GM19328 (cell line): ENCODE results near the gene MAMDC2.

Experiments used
- ATAC-seq: cut with Tn5 transposase; IDR thresholded peaks from one replicate; pipeline ENCODE4 v1.9.1; 2021; ENCODE audit warnings: mild to moderate bottlenecking, moderate library complexity; ENCODE audit not compliant: unreplicated experiment

MAMDC2 gene

DNA sequence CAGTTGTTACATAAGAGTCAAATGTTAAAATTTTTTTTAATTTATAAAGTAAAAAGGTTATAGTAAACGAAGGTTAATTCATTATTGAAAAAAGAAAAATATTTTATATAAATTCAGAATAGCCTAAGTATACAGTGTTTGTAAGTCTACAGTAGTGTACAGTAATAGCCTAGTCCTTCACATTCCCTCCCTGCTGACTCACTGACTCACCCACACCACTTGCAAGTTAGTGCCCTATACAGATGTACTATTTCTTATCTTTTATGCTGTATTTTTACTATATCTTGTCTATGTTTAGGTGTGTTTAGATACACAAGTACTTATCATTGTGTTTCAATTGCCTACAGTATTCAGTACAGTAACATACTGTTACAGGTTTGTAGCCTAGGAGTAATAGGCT, 57.6 kb downstream of the MAMDC2 start:
- ATAC-seq = no peak

DNA sequence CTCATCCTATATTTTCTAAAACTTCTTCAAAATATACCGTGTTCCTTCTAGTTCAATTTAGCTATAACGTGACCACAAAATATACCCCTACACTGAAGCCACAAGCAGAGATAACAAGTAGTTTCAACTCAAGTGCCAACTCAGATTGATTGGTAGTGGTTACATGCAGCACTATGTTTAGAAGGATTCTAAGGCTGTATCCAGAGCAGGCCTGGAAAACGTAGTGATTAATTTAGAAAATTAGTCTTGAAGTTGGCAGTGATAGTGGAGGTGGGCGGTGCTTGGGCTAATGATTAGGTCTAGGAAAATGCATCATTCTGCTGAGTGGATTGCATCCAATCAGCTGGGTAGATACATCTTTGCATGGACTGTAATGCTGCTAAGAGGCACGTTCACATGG, 61.5 kb downstream of the MAMDC2 start:
- no peak for ATAC-seq

DNA sequence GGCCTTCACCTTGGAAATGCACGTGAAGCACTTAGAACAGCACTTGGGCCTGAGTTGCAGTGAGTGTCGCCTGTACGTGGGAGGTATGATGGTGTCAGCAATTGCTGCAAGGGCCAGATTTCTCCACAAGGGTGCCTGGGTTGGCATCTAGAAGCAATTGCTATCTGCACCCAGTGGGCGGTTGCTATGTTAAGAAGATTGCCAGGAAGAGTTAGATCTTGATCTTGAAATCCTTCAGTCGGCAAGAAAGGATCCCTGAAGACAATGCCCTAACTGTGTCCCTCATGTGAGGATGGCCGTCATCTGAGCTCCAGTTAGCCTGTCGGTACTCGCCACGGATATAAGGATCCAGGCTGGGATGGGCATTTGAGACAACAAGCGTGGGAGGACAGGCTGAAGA, 62.9 kb downstream of the MAMDC2 start:
- ATAC-seq = no peak

DNA sequence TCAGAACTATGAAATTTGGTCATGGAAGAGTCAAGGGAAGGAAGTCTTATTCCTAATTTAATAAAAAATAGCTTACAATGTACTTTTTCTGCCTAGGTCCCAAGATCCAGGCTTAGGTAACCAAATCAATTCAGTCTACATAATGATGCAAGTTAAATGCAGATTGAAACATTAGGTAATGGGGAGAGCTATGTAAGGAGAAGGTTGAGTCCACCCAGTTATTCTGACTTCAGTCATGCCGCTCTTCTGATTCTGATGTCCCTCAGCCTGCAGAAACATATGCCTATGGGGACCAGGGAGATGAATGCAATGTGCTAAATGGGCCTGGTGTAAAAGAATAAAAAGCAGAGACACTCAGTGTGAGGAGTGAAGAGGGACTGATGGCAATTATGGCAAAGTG, 63.9 kb downstream of the MAMDC2 start:
- ATAC-seq = no peak

DNA sequence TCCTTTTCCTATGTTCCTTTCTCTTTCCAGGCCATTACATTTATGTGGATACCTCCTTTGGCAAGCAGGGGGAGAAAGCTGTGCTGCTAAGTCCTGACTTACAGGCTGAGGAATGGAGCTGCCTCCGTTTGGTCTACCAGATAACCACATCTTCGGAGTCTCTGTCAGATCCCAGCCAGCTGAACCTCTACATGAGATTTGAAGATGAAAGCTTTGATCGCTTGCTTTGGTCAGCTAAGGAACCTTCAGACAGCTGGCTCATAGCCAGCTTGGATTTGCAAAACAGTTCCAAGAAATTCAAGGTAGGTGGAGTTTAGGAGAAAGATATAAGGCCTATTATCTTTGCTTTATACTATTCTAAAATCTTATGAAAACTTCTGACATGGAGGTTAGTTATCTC, 64.5 kb downstream of the MAMDC2 start:
- no peak for ATAC-seq

DNA sequence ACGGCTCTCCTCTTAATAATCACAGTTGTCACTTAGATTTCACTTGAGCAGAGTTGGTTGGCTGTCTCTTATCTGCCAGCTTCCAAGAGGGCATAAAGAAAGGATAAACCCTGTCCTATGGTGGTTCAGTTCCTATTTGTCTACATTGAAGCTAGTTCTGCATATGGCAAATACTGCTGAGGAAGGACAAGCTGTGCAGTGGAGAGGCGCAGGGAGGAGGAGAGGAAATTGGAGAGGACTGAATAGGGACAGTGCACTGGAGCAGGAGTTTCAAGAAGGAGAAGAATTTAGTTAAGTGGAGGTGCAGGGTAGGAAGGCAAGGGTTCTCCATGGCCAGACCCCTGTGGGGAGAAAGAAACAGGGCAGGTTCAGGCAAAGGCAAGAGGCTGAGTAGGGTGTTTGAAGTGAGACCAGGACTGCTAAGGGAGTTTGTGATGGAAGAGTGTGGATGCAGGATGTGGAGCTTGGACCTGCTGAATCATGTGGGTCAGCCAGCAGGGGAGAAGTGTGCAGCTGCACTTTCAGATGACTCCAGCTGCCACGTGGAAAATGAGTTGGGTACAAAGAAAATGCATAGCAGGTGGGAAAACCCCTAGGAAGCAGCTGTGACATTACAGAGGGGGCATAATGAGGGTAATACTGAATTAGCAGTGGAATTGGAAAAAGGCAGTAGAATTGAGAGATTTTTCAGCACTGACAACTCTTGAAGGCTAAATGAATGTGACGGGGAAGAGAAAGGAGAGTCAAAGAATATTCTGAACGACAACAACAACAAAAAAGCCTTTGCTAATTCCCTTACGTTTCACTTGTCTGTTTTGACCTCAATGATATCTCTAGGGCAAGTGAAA, 66.8 kb downstream of the MAMDC2 start:
- no peak for ATAC-seq

DNA sequence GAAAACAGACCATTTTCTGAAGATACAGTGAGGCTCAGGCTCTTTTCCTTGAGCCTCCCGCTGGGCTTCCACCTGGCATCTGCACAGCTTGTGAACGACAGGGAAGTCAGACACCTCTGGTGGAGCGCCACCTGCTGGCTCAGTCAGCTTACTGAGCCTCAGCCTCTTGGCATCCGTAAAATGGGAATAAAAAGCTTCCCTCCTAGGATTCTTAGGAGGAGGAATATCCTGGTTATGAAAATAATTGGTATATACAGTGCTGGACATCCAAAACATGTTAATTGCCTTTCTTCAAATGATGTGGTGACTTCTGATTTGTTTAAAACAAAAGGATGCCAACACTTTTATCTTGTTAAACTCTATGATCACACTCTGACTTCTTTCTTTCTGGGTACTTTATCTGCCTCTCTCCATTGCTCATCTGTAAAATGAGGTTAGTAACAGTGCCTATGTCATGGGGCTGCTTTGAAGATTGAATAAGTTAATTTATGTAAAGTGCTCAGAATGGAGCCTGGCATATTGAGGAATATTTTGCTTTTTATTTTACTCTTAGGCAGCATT, 67.5 kb downstream of the MAMDC2 start:
- ATAC-seq = peak; percentile 49

DNA sequence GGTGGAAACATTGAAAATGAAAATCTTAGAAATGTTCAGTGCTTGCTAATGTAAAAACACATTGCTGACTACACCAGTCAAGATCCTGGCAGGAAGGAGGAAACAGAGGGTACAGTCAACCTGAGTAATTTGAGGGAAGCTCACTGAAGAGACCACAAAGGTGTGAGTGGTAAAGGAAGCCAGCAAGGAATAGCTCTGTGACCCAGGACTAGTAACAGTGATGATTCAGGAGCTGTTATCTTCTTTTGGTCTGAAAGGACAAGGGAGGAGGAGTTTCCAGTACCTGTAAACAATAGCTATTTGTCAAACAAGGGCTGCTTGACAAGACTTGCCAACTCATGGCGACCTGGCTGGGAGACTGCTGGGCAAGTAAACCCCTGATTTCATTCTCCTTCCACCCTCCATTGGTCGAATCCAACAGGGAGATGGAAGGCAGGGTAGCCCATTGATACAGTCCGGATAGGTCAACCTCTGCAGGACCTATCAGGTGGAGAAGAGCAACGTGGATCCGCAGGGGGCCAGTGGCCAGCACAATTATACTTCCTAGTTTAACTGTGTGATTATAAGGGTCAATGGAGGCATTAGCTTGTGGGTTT, 68.1 kb downstream of the MAMDC2 start:
- ATAC-seq = no peak

DNA sequence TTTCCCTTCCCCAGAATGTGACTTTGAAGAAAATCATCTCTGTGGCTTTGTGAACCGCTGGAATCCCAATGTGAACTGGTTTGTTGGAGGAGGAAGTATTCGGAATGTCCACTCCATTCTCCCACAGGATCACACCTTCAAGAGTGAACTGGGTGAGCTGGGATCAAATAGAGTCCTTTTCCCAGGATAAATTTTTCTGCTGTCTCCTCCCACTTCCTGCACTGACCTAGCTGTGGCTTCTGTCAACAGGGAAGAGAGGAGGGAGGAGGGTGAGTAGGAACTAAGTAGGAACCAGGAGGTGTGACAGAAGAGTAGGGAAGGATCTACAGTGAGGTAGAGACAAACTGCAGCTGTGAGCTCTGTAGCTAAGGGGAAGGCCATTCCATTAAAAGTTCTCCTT, 69.3 kb downstream of the MAMDC2 start:
- ATAC-seq = no peak

DNA sequence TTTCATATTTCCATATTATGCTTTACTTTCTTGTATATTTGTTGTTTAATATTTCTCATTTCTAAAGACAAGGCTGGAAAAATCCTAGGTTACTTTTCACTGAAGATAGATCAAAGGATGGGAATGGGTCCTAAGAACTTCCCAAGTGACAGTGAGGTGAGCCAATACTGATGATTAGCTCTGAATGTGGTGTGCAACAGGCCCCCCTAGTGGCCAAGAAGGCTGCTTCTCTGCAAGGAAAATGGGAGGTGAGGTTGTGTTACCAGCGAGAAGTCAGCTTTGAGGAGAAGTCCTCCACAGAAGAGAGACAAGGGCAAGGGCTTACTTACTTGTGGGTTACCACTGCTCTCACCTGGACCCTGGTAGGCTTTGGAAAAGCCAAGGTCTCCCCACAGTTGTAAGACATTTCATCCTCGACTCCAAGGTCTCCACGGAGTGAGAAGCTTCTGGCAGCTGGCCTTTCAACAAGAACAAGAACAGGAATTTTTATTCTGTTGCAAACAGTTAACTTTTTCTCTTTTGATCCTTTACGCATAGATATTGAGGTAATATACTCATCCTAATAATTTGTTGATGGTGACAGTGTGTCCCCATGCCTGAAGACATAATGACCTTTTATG, 69.9 kb downstream of the MAMDC2 start:
- ATAC-seq = peak; percentile 72

DNA sequence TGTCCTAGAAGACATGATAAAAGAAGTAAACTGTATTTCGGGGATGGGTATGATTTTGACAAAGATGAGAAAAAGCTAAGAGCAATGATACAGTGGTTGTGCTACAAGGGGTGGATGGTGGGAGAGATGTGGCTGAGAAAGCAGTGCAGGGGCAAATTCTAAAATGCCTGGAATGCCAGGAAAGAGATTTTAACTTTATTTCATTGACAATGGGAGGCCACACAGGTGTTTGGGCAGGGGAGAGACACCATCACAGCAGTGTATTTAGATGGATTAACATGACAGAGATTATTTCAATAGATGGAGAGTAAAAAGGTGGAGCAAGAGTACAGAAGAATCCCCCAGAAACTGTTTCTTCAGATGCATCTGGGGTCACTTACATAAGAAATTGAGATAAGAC, 71.2 kb downstream of the MAMDC2 start:
- ATAC-seq = no peak

DNA sequence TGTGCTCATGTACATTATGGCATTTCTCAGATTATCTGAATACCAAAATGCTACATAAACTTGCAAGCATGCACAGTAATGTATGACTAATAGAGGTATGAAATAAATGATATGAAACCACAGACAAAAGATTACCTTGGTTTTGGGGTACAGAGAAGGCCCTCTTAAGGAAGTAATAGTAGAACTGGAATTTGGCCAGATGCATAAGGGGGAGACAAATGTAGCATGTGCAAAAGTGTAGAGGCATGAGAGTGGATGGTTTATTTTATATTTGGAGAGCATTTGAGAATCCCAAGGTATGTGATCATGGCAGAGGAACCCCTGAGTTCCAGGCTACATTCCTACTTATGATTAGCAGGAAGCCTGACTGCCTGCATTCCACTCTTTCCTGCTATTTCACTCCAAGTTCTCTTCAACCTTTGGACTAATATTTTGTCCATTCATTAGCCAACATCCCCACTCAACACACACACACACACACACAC, 74.2 kb downstream of the MAMDC2 start:
- ATAC-seq = no peak

DNA sequence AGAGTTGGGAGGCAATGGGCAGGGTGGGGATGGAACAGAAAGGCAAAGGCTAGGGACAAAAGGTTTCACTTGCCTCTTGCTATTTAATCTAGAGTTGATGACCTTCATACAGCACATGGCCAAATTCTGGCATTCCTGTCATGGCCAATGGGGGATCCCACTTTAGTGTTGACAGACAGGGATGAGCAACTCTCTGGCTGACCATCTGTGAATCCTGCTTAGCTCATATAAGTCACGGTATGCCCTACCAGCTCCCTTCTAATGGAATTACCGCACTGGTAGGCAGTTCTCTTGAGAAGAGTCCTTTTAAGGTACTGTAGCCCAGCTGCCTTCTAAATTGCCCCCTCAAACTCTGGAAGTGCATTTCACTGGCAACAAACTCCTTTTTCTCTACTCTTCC, 76.1 kb downstream of the MAMDC2 start:
- ATAC-seq = no peak

DNA sequence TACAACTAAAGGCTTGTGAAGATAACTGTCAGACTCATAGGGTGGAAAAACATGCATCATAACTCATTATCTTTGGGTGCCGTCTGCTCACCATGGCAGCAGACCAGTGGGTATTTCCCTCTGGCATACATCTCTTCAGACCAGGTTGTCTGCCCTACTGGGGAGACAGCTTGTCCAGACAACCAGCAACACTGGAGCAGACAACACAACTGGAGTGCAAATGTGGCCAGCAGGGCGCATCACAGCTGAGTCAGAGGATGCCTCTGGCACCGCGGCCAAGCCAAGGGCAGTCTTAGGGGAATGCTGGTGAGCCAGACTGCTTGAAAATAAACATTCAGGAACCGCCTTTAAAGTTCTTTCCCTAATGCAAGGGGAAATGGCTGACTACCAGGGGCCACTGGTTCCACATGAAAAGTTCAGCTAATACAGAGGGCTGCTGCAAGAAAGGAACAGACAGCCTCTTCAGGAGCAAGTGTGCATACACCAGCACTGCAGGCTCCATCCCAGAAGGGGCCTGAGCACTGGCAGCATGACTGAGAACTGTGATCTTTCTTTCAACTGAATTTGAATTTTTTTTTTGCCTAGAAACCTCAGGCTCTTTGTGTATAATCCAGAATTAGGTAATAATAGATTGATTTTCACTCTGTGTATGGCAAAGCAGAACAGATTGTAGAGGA, 77.3 kb downstream of the MAMDC2 start:
- no peak for ATAC-seq

DNA sequence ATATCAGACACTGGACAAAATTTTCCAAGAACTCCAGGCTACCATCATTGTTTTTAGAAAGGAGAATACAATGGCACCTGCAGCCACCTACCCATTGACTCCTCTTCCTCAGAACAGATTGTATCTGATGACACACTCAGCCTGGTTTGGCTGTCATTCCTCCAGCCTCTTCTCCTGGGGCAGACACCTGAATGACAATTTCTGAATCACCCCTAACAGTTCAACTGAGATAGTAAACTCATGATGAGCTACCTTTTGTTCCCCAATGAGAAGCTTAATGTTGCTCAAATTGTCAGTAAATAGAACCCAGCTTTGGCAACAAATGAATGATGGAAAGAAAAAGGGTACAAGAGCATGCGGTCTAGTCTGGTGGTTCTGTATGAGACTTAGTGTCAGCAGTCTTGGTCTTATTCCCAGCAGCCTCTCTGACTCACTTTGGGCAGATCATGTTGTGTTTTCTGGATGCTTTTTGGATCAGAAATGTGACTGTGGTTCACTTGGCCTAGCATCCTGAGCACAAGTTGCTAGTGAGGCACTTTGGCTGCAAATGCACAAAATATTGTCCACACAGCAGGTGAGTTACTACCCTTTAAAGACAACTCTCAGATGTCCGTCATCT, 78.3 kb downstream of the MAMDC2 start:
- ATAC-seq = no peak

DNA sequence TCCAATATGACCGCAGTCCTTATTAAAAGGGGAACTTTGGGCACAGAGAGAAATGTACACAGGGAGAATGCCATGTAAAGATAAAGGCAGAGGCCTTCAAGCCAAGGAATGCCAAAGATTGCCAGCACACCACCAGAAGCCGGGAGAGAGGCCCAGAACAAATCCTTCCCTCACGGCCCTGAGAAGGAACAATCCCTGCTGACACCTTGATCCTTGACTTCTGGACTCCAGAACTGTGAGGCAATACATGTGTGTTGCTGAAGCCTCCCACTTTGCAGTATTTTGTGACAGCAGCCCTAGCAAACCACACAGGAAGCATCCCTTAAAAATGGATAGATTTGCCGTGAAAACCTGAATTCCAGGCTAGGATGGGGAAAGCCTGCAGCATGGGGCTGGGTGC, 80.0 kb downstream of the MAMDC2 start:
- no peak for ATAC-seq

DNA sequence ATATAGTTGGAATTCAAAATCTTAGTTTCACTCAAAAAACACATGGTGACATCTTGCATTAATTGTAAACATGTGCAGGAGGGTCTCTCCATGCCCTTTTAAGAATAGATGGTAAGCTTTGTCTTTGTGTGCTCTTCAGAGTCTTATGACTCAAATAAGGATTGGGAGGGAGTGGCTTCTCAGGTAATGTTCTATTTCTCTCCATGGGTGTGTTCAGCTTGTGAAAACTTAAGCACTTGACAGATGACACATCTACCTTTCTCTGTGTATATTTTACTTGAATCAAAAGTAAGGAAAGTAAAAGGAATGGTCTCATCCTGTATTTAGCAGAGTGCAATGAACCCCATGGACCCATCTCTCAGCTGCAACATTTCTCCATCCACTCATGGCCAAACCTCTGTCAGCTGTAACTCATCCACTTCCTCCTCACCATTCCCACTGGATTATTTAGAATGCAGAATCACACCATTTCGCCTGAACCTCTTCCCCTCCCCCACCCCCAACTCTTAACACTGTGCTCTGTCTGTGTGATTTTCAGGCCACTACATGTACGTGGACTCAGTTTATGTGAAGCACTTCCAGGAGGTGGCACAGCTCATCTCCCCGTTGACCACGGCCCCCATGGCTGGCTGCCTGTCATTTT, 82.1 kb downstream of the MAMDC2 start:
- no peak for ATAC-seq

DNA sequence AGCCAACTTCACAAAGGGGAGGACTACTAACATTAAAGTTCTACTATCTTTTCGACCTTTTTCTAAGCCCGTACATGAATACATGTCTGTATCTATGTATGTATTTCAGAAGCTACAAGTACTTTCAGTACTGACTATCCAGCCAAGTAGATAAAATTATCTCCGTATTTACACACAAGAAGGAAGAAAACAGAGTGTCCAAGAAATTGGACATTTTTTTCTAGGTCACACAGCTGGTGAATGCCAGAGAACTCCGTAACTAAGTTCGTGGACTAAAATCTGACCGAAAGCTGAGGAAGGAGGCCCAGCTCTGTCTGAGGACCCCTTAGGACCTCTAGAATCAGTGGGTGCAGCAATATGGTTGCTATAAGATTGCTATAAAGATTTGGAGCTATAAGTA, 83.4 kb downstream of the MAMDC2 start:
- no peak for ATAC-seq

DNA sequence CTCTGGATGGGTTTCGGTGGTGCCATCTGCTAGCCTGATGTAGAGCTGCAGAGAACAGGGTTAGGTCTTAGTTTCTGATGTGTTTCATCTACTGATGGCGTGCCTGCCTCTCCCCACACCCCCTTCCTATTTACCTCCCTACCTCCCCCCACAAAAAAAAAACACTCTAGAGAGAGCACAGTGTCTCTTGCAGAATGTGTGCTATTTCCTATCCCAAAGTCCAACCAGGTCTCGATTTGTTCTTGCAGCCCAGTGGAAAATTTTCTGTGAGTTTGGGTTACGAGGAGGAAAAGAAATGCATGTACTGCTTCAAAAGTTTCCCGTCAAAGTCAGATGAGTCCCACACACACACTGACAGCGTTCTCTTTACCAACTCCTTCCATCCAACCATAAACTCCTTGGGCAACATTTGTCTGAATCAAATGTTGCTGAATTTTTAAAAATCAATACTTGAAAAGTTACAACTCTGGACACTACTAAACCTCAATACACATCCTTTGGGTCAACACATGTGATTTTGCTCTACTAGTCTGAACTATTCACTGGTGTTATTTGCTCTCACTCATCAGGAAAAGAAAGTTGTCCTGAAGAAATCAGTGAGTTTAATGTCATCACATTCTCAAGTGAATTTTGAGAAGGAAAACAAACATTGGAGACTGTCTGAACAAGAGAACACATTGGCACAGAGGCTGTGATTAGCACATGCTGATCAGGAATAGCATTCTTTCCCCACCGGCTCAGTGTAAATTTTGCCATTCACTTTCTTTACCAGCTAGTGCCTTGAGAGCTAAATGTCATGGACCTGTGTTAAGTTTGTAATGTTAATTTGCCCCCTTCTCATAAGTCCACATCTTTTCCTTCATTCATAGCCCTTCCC, 84.1 kb downstream of the MAMDC2 start:
- ATAC-seq = no peak
